ENCODE data around the gene PRKCQ.
A peak's percentile ranks its signal among the peaks of the same experiment; 100 is the strongest.

Gene PRKCQ

DNA sequence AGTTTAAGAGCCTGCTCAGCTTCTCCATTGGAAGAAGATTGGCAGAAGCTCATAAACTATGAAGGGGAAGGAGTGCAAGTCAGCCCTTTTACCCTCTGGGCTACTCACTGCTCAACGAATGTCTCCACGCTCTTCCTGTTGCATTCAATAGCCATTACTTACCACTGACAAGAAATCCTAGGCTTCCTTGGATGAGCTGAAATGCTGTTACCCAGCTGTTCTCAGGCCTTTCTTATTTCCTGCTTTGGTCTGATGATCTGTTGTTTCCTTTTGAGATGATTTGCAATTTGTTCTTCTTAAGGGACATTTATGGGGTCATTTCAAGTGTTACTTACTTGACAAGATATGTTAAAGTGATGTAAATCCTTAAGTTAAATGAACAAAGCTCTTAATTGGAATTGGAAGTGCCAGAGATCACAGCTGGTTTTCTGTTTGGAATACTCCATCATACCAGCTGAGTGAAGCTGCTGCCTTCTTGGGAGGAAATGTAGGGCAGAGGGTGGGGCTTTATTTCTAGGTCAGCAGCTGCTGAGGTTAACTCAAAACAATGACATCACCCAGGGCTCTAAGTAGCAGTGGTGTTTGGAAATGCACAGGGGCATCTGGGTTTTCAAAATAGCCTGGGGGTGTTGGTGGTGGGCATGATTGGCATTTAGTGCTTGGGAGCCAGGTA, 170.0 kb downstream of the PRKCQ start:
- Histone ChIP-seq H3K18ac (ENCODE audit: low read length) (no peak overlapping the region), H3K23ac (ENCODE audit: low read length) (no peak overlapping the region), H2BK120ac (ENCODE audit: insufficient read depth, low read length, poor library complexity) (no peak overlapping the region), H4K91ac (ENCODE audit: low read depth, low read length) (no peak overlapping the region), H3K9me3 (ENCODE audit: insufficient read depth, low read depth, low read length) (peaks cover 3% of the 10 kb centered on the region), H3K4me3 (ENCODE audit: low read depth, low read length) (no peak overlapping the region), H3K27ac (ENCODE audit: low read depth, low read length) (no peak overlapping the region), H2AK5ac (ENCODE audit: low read length) (no peak overlapping the region), H3K4me1 (ENCODE audit: control insufficient read depth in 1 of 2, insufficient read depth in 2 of 2, low read length in 2 of 2) (peaks cover 0 to 3% of the 10 kb centered on the region in 2 experiments), H2BK5ac (ENCODE audit: low read depth, low read length, poor library complexity) (no peak overlapping the region), H3K79me2 (ENCODE audit: control insufficient read depth, insufficient read depth, low read length, poor library complexity) (no peaks in the 10 kb centered on the region), H3K4ac (ENCODE audit: low read depth, low read length) (no peak overlapping the region), H3K14ac (ENCODE audit: low read length) (no peak overlapping the region), H3K36me3 (ENCODE audit: control insufficient read depth in 1 of 2, insufficient read depth in 2 of 2, low read length in 2 of 2) (no peaks in the 10 kb centered on the region), H3K79me1 (ENCODE audit: low read length) (no peaks in the 10 kb centered on the region), H4K8ac (ENCODE audit: low read depth, low read length) (no peak overlapping the region), H3K4me2 (ENCODE audit: low read length) (no peak overlapping the region), H2AFZ (ENCODE audit: insufficient read depth, low read length, poor library complexity) (no peak overlapping the region), H2BK12ac (ENCODE audit: low read length) (no peak overlapping the region), H3K27me3 (ENCODE audit: insufficient read depth, low read length) (no peaks in the 10 kb centered on the region), H3K9ac (ENCODE audit: low read length) (no peak overlapping the region), H4K12ac (ENCODE audit: low read depth, low read length) (no peak overlapping the region)
- WGBS (ENCODE audit: extremely low coverage, insufficient coverage, insufficient read length): no CpG with 5 or more reads among the region's 2 CpGs
- no peak for DNase-seq

DNA sequence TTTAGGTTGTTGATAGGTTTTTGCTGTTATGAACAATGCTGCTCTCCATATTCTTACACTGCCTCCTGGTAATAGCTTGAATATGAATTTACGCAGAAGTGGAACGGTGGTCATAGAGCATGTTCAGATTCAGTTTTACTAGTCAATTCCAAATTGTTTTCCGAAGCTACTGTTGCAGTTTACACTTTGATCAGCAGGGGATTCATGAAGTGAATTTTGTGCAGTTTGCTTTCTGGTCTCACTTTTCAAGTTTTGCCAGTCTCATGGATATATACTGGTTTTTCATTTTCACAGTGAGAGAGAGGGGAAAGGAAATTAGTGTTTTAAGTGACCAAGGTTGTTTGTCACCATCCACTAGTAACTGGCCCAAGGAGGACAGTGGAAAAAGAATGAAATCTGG, 171.3 kb downstream of the PRKCQ start:
- no CpG with 5 or more reads among the region's 3 CpGs for WGBS (ENCODE audit: extremely low coverage, insufficient coverage, insufficient read length)
- H3K79me1 ChIP-seq (ENCODE audit: low read length): no peaks in the 10 kb centered on the region

DNA sequence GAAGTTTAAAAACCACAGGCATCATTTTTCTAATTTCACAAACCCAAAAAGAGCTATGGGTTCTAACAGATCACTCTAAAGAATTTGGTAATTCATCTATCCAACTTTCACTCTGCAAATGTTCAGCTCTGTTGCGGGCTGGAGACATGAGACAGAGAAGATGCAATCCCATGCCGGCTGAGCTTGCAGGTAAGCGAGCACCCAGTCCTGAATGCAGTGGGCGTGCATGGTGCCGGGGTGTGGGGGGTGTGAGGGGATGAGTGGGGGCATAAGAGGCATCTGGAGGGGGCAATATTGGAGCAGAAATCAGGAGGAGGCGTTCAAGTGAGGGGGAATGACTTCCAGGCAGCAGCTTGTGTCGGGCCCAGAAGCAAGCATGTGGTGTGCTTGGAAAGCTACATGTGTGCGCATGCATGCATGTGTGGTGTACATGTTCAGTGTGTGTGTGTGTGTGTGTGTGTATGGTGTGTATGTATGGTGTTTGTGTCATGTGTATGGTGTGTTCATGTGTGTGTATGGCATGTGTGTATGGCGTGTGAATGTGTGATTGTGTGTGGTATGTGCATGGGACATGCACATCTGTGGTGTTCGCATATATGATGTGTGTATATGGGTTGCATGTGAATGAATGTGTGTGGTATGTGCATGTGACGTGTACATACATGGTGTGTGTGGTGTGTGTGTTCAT, 172.9 kb downstream of the PRKCQ start:
- H3K4me3 ChIP-seq (ENCODE audit: low read depth, low read length): peak overlapping the region; percentile 61
- H2BK12ac ChIP-seq (ENCODE audit: low read length): no peak overlapping the region
- H3K4me1 ChIP-seq (ENCODE audit: control insufficient read depth in 1 of 2, insufficient read depth in 2 of 2, low read length in 2 of 2): peaks cover 0 to 3% of the 10 kb centered on the region in 2 experiments
- no peaks in the 10 kb centered on the region for H3K79me2 ChIP-seq (ENCODE audit: control insufficient read depth, insufficient read depth, low read length, poor library complexity)
- no peaks in the 10 kb centered on the region for H3K36me3 ChIP-seq (ENCODE audit: control insufficient read depth in 1 of 2, insufficient read depth in 2 of 2, low read length in 2 of 2)
- peaks cover 3% of the 10 kb centered on the region for H3K9me3 ChIP-seq (ENCODE audit: insufficient read depth, low read depth, low read length)
- WGBS (ENCODE audit: extremely low coverage, insufficient coverage, insufficient read length): no CpG with 5 or more reads among the region's 11 CpGs
- H3K4ac ChIP-seq (ENCODE audit: low read depth, low read length): no peak overlapping the region
- H3K23ac ChIP-seq (ENCODE audit: low read length): peak overlapping the region; percentile 99
- no peak for DNase-seq
- H4K12ac ChIP-seq (ENCODE audit: low read depth, low read length): no peak overlapping the region
- no peak overlapping the region for H2AK5ac ChIP-seq (ENCODE audit: low read length)
- H3K4me2 ChIP-seq (ENCODE audit: low read length): no peak overlapping the region
- no peak overlapping the region for H2BK5ac ChIP-seq (ENCODE audit: low read depth, low read length, poor library complexity)
- H4K8ac ChIP-seq (ENCODE audit: low read depth, low read length): no peak overlapping the region
- no peak overlapping the region for H3K27ac ChIP-seq (ENCODE audit: low read depth, low read length)
- H3K9ac ChIP-seq (ENCODE audit: low read length): peak overlapping the region; percentile 56
- H3K27me3 ChIP-seq (ENCODE audit: insufficient read depth, low read length): no peaks in the 10 kb centered on the region
- no peak overlapping the region for H2AFZ ChIP-seq (ENCODE audit: insufficient read depth, low read length, poor library complexity)
- no peak overlapping the region for H2BK120ac ChIP-seq (ENCODE audit: insufficient read depth, low read length, poor library complexity)
- H3K18ac ChIP-seq (ENCODE audit: low read length): no peak overlapping the region
- no peaks in the 10 kb centered on the region for H3K79me1 ChIP-seq (ENCODE audit: low read length)
- H3K14ac ChIP-seq (ENCODE audit: low read length): no peak overlapping the region
- no peak overlapping the region for H4K91ac ChIP-seq (ENCODE audit: low read depth, low read length)

More for the DNA sequence above, 171.3 kb downstream of the PRKCQ start:
- Histone ChIP-seq H2BK5ac (ENCODE audit: low read depth, low read length, poor library complexity) (no peak overlapping the region), H3K9me3 (ENCODE audit: insufficient read depth, low read depth, low read length) (peaks cover 3% of the 10 kb centered on the region), H4K12ac (ENCODE audit: low read depth, low read length) (no peak overlapping the region), H4K8ac (ENCODE audit: low read depth, low read length) (no peak overlapping the region), H3K4ac (ENCODE audit: low read depth, low read length) (no peak overlapping the region), H3K27me3 (ENCODE audit: insufficient read depth, low read length) (no peaks in the 10 kb centered on the region), H2BK120ac (ENCODE audit: insufficient read depth, low read length, poor library complexity) (no peak overlapping the region), H3K4me2 (ENCODE audit: low read length) (no peak overlapping the region), H2BK12ac (ENCODE audit: low read length) (no peak overlapping the region), H2AFZ (ENCODE audit: insufficient read depth, low read length, poor library complexity) (no peak overlapping the region), H3K9ac (ENCODE audit: low read length) (no peak overlapping the region), H3K27ac (ENCODE audit: low read depth, low read length) (no peak overlapping the region), H3K36me3 (ENCODE audit: control insufficient read depth in 1 of 2, insufficient read depth in 2 of 2, low read length in 2 of 2) (no peaks in the 10 kb centered on the region), H3K14ac (ENCODE audit: low read length) (no peak overlapping the region), H3K23ac (ENCODE audit: low read length) (no peak overlapping the region), H3K4me1 (ENCODE audit: control insufficient read depth in 1 of 2, insufficient read depth in 2 of 2, low read length in 2 of 2) (peaks cover 0 to 3% of the 10 kb centered on the region in 2 experiments), H3K4me3 (ENCODE audit: low read depth, low read length) (no peak overlapping the region), H3K79me2 (ENCODE audit: control insufficient read depth, insufficient read depth, low read length, poor library complexity) (no peaks in the 10 kb centered on the region), H3K18ac (ENCODE audit: low read length) (no peak overlapping the region), H2AK5ac (ENCODE audit: low read length) (no peak overlapping the region), H4K91ac (ENCODE audit: low read depth, low read length) (no peak overlapping the region)
- DNase-seq: no peak

DNA sequence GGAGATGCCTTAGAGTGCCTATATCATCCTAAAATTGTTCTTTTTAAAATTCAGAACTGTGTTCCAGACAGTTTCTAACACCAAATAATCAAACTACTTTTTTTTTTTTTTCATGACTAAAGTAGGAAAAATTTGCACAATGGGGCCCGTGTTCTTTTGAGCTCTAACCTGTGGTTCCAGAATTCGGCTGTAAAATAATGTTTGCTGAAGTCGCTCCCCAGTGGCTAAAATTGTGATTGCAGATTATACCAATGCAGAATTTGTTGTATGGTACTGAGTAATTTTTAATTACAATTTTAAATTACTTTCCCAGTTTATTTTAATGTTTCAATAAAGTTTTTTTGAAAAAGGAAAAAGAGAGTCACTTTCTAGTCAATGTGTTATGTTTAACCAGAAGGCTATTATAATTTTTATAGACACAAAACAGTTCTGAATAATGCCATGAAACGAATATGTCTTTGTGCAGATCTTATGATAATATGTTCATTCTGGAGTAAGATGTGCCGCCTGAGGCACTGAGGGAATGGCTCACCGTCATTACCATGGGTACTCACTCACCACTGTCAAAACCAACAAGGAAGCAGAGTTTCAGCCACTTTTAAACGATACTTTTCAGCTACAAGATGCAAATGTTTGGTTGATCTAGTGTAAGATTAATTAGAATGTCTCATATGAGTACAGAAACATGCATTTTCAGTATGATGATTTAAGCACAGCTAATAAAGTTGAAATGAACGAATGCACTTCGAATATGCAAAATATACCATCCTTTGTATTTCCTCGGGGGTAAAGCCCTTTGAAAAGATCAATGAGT, 173.6 kb downstream of the PRKCQ start:
- H3K4me3 ChIP-seq (ENCODE audit: low read depth, low read length): no peak overlapping the region
- no peak overlapping the region for H4K91ac ChIP-seq (ENCODE audit: low read depth, low read length)
- H3K27me3 ChIP-seq (ENCODE audit: insufficient read depth, low read length): no peaks in the 10 kb centered on the region
- H2AK5ac ChIP-seq (ENCODE audit: low read length): no peak overlapping the region
- H3K9me3 ChIP-seq (ENCODE audit: insufficient read depth, low read depth, low read length): peaks cover 3% of the 10 kb centered on the region
- no peak overlapping the region for H3K27ac ChIP-seq (ENCODE audit: low read depth, low read length)
- no peak overlapping the region for H3K4me2 ChIP-seq (ENCODE audit: low read length)
- no peak overlapping the region for H3K9ac ChIP-seq (ENCODE audit: low read length)
- peaks cover 2% of the 10 kb centered on the region for H3K79me1 ChIP-seq (ENCODE audit: low read length)
- H3K4ac ChIP-seq (ENCODE audit: low read depth, low read length): no peak overlapping the region
- no peak overlapping the region for H2AFZ ChIP-seq (ENCODE audit: insufficient read depth, low read length, poor library complexity)
- no peak overlapping the region for H4K8ac ChIP-seq (ENCODE audit: low read depth, low read length)
- peak; percentile 7 to 69 for DNase-seq
- H2BK5ac ChIP-seq (ENCODE audit: low read depth, low read length, poor library complexity): no peak overlapping the region
- WGBS (ENCODE audit: extremely low coverage, insufficient coverage, insufficient read length): no CpG with 5 or more reads among the region's 10 CpGs
- no peaks in the 10 kb centered on the region for H3K36me3 ChIP-seq (ENCODE audit: control insufficient read depth in 1 of 2, insufficient read depth in 2 of 2, low read length in 2 of 2)
- peaks cover 0 to 6% of the 10 kb centered on the region in 2 experiments for H3K4me1 ChIP-seq (ENCODE audit: control insufficient read depth in 1 of 2, insufficient read depth in 2 of 2, low read length in 2 of 2)
- no peak overlapping the region for H3K14ac ChIP-seq (ENCODE audit: low read length)
- no peak overlapping the region for H2BK120ac ChIP-seq (ENCODE audit: insufficient read depth, low read length, poor library complexity)
- no peak overlapping the region for H4K12ac ChIP-seq (ENCODE audit: low read depth, low read length)
- no peaks in the 10 kb centered on the region for H3K79me2 ChIP-seq (ENCODE audit: control insufficient read depth, insufficient read depth, low read length, poor library complexity)
- no peak overlapping the region for H3K23ac ChIP-seq (ENCODE audit: low read length)
- no peak overlapping the region for H2BK12ac ChIP-seq (ENCODE audit: low read length)
- no peak overlapping the region for H3K18ac ChIP-seq (ENCODE audit: low read length)
